Activated T-cell treated with anti-CD3 and anti-CD28 coated beads, Interleukin-2, amount 50 U/mL, for 24 hours (primary cell): ENCODE data around the gene PSG1.
"Not testable (repeated sequence)": the region's sequence is repeated elsewhere in the genome, so short reads cannot be mapped to it uniquely, and the experiment has no call there.

Experiments used
- DNase-seq: peaks from one replicate; pipeline ENCODE4 v3.0.0-alpha.2; 2020
- H3K27ac Mint-ChIP-seq: 2 replicates; pipeline ENCODE4 v1.8.0; 2020; ENCODE audit warnings: mild to moderate bottlenecking, mixed read lengths
- H3K27me3 Mint-ChIP-seq: 2 replicates; pipeline ENCODE4 v1.8.0; 2020; ENCODE audit warnings: mixed read lengths
- H3K36me3 Mint-ChIP-seq: 2 replicates; pipeline ENCODE4 v1.8.0; 2020; ENCODE audit warnings: low read depth, mixed read lengths
- H3K4me1 Mint-ChIP-seq: 2 replicates; pipeline ENCODE4 v1.8.0; 2020; ENCODE audit warnings: low read depth, mixed read lengths
- H3K4me3 Mint-ChIP-seq: 2 replicates; pipeline ENCODE4 v1.8.0; 2020; ENCODE audit warnings: mild to moderate bottlenecking, moderate library complexity, mixed read lengths
- H3K9me3 Mint-ChIP-seq: 2 replicates; pipeline ENCODE4 v1.8.0; 2020; ENCODE audit warnings: mixed read lengths

PSG1 gene

DNA sequence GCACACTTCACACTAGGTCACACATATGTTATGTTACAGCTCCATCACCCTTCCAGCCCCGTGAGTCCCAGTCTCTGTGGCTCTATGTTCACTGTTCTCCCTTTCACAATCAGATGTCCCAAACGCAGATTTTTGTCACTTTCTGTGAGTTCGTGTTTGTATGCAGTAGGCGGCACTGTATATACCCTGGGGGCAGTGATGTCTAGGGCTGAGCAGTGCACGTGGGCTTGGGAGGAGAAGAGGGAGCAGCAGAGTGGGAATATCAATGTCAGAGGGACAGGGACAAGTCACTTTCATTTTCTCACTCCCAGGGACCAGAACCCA, 22.0 kb downstream of the PSG1 start:
- no peak for DNase-seq
- no peaks in the 10 kb centered on the region for H3K36me3 Mint-ChIP-seq
- peaks cover 12% of the 10 kb centered on the region for H3K27me3 Mint-ChIP-seq
- H3K4me1 Mint-ChIP-seq, result no peaks in the 10 kb centered on the region
- no peaks in the 10 kb centered on the region for H3K9me3 Mint-ChIP-seq
- no peak overlapping the region for H3K27ac Mint-ChIP-seq
- no peak overlapping the region for H3K4me3 Mint-ChIP-seq

DNA sequence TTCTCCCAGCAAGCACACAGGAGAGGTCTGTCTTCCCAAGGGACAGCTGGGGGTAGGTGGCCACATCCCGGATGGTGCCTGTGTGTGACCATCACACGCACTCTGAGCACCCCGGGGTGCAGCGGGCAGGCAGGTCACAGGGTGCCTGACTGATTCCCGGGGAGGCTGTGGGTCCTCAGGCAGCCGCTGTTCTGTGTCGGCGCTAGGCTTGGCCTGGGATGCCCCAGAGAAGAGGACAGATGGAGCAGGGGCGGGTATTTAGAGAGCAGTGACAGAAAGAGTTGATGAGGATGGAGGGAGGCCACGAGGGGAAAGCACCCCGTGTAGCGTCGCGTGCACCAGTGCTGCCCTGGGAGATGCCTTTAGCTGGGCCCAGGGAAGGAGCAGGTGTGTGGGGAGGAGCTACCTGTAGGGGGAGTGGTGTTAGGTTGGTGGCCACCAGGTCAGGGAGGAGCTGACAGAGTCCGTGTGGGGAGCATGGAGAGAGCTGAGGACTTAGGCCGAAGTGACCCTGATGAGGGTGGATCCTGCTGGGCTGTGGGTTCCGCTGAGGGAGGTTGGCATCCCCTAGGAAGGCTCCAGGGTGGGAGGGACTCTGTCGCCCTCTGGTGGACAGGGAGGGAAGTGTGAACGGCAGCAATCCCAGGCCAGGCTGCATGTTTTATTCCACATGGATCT, 22.5 kb downstream of the PSG1 start:
- H3K36me3 Mint-ChIP-seq, H3K9me3 Mint-ChIP-seq, H3K4me1 Mint-ChIP-seq, H3K4me3 Mint-ChIP-seq, DNase-seq, H3K27ac Mint-ChIP-seq: not testable (repeated sequence)
- peaks cover 12% of the 10 kb centered on the region for H3K27me3 Mint-ChIP-seq

DNA sequence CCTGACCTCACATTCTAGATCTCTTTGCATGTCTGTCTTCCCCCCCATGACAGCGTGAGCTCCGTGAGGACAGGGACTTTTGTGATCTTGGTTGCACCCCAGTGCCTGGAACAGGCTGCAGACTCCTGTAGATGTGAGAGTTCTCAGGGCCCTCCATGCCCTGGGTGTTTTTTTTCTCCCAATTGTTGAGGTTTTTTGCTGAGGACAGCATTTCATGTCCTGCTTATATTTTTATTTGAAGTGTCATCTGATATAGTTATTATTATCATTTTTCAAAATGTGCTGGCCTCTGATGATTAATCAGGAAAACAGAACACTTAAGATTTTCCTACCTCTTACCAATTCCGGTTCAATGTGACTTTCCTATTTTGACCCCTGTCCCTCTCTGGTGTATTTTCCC, 24.8 kb downstream of the PSG1 start:
- DNase-seq, H3K4me1 Mint-ChIP-seq, H3K27ac Mint-ChIP-seq, H3K4me3 Mint-ChIP-seq, H3K36me3 Mint-ChIP-seq, H3K27me3 Mint-ChIP-seq, H3K9me3 Mint-ChIP-seq: not testable (repeated sequence)

DNA sequence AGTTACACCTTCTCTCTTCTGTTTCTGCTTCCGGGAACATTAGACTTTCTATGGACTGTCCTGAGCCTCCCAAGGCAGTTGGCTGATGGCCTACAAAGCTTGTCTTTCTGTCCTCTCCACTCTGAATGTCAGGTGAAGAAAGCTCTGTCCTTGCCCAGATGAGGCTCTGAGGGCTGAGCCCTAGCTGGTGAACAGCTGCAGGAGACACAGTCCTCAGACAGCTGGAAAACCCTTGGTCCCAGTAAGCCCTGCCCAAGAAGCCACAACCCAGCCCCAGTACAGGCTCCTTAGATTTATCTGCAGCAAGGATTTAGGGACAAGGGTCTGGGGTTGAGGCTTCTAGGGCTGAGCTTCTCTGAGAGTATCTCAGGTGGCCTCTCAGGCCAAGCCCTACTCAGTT, 26.3 kb downstream of the PSG1 start:
- H3K27me3 Mint-ChIP-seq, H3K36me3 Mint-ChIP-seq, H3K9me3 Mint-ChIP-seq, H3K4me1 Mint-ChIP-seq, H3K4me3 Mint-ChIP-seq, H3K27ac Mint-ChIP-seq, DNase-seq: not testable (repeated sequence)

DNA sequence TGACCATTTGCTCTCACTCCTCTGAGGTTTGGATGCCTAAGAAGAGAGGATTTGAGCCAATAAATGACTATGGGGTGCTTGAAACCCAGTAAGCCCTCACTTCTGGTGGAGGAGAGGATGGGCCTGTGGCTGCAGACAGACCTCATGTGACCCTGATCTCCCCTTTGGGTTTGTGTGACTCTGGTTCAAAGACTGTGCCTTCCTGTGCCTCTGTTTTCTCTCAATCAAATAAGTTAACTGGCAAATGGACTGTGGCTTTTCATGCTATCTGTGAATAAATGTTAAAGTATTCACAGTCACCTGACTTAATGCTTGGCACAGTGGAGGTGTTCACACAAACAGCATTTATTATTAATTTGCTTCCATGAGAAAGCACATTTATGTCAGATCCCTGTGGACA, 26.7 kb downstream of the PSG1 start:
- H3K27ac Mint-ChIP-seq, DNase-seq, H3K27me3 Mint-ChIP-seq, H3K36me3 Mint-ChIP-seq, H3K4me1 Mint-ChIP-seq, H3K4me3 Mint-ChIP-seq, H3K9me3 Mint-ChIP-seq: not testable (repeated sequence)

DNA sequence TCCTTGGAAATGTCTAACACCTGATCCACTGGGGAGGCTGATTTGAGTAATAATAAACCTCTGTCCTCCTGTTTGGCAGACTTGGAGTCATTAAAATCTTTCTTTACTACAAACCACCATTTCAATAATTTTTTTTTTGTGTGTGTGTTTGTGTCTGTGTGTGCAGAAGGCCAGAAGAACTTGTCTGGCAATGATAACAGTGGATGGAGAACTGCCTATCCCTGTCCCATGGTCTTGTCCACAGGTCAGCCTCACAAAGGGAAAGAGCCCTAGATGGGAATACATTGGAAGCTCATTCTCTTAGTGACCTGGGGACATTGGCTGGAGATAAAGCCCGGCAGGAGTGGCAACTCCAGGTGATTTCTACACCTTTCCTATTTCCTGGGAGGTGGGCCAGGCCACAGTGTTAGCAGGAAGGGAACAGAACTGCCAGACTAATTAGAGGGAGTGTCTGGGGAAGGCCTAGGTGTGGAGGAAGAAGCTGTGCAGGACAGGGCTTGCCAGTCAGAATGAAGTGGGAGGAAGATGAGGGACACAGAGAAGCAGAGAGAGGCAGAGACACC, 27.7 kb downstream of the PSG1 start:
- H3K27ac Mint-ChIP-seq, DNase-seq, H3K4me3 Mint-ChIP-seq, H3K36me3 Mint-ChIP-seq, H3K4me1 Mint-ChIP-seq, H3K27me3 Mint-ChIP-seq, H3K9me3 Mint-ChIP-seq: not testable (repeated sequence)

DNA sequence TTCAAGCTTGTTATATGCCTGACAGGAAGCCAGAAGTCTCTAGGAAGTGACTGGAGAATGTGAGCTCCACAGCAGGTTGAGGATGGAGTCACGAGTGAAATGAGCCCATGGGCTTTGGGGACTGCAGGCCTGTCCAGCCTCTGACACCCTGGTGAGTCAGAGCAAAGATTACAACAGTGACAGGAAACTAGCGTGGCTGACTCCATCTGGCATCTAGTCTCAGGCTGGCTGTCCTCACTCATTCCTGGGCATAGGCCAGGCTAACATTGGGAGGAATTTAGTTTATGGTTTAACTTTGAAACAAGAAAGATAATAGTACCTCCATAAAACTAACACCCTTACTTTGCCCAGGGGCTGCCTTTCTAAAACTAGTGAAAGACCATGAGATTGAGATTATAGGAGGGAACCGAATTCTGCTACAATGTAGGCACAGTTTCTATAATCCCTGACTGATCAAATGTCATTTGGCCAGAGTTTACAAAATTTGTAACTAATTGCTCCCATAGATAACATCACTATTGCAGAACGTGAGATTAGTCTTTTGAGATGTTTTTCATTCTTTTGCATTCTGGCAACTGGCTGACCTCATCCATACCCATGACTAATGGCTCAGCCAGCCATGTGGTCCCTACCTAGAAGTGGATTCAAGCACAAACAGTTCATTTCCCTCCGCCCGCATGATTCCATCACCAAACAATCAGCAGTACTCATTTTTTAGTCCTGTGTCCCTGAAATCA, 28.4 kb downstream of the PSG1 start:
- H3K27ac Mint-ChIP-seq, result no peak overlapping the region

DNA sequence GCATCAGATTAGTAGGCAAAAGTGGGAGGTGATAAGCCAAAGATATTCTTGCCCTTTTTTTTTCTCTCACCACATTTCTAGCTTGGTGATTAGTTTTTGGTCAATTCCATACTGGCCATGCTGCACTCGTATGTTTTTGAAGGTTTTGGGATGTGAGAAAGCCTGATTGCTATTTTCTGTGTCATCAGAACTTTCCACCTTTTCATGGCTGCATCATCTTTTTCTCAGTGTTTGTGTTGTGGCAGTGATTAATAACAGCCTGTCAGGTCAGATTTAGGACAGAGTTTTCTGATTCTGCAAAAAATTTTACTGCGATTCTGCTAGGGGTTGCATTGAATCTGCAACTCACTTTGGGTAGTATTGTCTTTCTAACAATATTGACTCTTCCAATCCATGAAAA, 32.9 kb downstream of the PSG1 start:
- no peaks in the 10 kb centered on the region for H3K4me1 Mint-ChIP-seq
- H3K27me3 Mint-ChIP-seq, result peaks cover 6% of the 10 kb centered on the region
- DNase-seq, result no peak
- no peaks in the 10 kb centered on the region for H3K36me3 Mint-ChIP-seq
- H3K4me3 Mint-ChIP-seq, result no peak overlapping the region
- H3K27ac Mint-ChIP-seq, result no peak overlapping the region
- no peaks in the 10 kb centered on the region for H3K9me3 Mint-ChIP-seq

More for the DNA sequence above, 28.4 kb downstream of the PSG1 start:
- Mint-ChIP-seq H3K4me1 (no peaks in the 10 kb centered on the region), H3K27me3 (peaks cover 4% of the 10 kb centered on the region), H3K4me3 (no peak overlapping the region), H3K9me3 (no peaks in the 10 kb centered on the region), H3K36me3 (no peaks in the 10 kb centered on the region)
- no peak for DNase-seq

DNA sequence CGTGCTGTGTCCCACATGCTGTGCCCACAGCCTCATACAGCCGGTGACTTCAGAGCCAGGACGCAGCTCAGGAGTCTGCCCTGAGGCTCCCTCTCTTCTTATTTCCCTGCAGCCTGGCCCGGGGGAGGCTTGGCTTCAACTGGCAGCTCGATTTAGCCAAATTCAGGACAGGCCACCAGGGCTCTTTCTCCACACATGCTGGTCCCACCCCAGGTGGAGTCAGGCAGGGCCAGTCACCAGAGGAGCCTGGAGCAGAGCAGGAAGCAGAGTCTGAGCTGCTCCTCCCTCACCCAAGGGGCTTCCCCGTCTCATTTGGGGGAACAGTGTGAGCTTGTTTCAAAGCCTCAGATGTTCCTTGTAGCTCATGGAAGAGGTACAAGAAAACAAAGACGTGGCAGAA, 35.9 kb downstream of the PSG1 start:
- not testable (repeated sequence) for H3K4me1 Mint-ChIP-seq, H3K36me3 Mint-ChIP-seq, H3K27ac Mint-ChIP-seq, H3K4me3 Mint-ChIP-seq, DNase-seq, H3K9me3 Mint-ChIP-seq
- H3K27me3 Mint-ChIP-seq, result peaks cover 26% of the 10 kb centered on the region

DNA sequence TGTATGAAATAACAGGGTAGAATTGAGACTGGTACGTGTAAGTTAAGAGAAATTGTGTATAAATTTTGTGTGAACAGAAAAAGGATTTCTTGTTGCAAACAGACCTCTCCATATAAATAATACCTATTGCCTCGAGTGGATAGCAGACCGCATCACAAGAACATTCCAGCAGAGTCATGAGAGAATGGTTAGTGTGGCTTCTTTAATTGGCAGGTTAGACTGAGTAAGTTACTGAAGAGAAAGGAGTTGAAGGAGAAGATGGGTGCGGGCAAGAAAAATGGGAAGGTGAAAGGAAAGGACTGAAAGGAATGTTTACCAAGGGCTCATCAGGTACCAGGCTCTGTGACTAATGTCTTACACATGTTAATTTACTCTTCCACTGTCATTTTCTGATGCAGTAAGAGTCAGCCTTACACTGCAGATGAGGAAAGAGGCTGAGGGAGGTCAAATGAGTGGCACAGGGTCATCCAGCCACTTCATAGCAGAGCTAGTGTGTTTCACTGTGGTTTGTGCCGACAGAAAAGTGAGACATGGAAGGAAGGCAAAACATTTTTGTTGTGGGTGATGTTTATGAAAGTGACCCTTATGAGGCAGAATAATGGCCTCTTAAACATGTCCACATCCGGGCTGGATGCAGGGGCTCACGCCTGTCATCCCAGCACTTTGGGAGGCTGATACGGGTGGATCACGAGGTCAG, 46.6 kb downstream of the PSG1 start:
- H3K4me1 Mint-ChIP-seq, H3K27ac Mint-ChIP-seq, H3K9me3 Mint-ChIP-seq, H3K36me3 Mint-ChIP-seq, H3K4me3 Mint-ChIP-seq, DNase-seq: not testable (repeated sequence)
- peaks cover 35% of the 10 kb centered on the region for H3K27me3 Mint-ChIP-seq

DNA sequence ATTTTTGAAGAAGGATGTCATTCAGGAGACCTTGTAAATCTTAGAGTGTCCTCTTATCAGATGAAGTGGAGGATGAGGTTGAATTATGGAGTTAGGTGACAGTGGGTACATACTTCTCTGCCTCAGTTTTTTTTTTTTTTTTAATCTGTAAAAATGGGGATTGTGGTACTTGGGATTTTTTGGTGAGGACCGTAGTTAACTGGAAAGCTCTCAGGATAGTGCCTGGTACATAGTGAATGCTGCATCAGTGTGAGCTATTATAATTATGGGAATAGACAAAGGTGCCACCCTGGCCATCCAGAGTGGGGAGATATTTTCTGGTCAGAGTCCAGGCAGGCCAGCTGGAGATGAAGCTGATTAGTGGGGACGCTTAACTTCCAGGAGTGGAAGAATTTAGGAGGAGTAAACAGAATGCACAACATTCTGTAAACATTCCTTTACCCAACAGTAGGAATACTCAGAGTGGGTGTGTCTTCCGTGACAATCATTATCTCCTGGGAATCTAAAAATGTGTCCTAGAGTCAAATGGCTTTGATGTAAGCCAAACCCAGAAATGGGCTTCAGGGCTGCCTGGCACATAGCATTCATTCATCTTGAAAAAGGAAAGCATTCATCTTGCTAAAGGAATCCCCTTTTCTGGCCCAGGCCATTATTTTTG, 47.4 kb downstream of the PSG1 start:
- DNase-seq, H3K4me1 Mint-ChIP-seq, H3K9me3 Mint-ChIP-seq, H3K4me3 Mint-ChIP-seq, H3K36me3 Mint-ChIP-seq, H3K27ac Mint-ChIP-seq: not testable (repeated sequence)
- H3K27me3 Mint-ChIP-seq, result peaks cover 35% of the 10 kb centered on the region

DNA sequence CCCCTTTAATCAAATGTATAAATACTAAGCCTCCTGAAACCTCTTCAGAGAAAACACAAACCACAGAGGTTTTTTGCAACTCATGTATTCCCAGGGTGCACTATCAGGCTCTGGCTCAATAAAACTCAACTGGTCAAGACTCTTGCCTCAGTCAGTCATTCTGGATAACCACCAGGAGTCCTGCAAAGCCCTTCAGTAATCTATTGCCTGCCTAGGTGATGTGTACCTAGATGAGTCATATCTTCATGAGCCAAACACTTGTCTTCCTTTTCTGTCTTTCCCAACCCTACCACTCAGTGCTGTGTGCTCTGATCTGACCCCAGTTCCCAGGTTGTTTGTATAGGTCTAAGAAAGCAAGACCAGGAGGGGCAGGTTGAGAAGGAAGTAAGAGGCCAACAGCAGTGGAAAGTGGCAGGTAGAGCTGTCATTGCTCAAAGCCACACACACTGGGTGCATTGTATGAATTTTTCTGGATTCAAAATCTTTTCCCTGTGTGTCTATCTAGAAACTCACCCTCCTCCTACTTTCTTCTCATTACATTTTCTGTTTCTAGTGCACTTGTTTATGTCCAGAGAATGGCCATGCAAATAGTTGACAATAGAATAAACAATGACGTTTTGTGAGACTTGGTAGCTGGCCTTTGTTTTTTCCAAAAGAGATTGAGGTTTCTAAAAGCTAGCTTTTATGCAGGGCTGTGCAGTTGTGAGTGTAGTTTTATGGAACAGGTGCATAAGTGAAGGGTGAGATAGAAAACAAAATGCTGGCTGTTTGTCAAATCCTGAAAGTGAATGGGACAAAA, 48.1 kb downstream of the PSG1 start:
- H3K27ac Mint-ChIP-seq, result no peak overlapping the region
- no peaks in the 10 kb centered on the region for H3K36me3 Mint-ChIP-seq
- DNase-seq, result no peak
- H3K27me3 Mint-ChIP-seq, result peaks cover 35% of the 10 kb centered on the region
- no peak overlapping the region for H3K4me3 Mint-ChIP-seq
- H3K9me3 Mint-ChIP-seq, result no peaks in the 10 kb centered on the region
- H3K4me1 Mint-ChIP-seq, result no peaks in the 10 kb centered on the region

DNA sequence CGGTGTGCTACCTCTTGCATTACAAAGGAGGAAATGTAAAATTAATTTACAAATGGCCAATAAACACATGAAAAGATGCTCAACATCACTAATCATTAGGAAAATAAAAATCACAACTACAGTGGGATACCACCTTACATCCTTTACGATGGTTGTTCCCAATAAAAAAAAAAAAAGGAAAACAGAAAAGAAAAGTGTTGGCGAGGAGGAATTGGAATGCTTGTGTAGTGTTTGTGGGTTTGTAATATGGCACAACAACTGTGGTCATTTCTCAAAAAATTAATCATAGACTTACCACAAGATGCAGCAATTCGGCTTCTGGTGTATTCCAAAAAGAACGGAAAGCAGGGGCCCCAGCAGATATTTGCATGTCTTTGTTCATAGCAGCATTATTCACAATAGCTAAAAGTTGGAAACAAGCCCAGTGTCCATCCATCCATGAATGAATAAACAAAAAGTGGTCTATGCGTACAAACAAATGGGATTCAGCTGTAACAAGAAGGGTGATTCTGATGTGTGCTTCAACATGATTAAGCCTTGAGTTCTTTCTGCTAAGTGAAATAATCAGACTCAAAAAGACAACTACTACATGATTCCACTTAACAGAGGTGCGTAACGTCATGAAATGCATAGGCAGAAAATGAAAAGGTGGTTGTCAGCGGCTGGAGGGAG, 58.1 kb downstream of the PSG1 start:
- H3K27me3 Mint-ChIP-seq, result peaks cover 28% of the 10 kb centered on the region
- H3K27ac Mint-ChIP-seq, DNase-seq, H3K4me3 Mint-ChIP-seq, H3K4me1 Mint-ChIP-seq, H3K9me3 Mint-ChIP-seq, H3K36me3 Mint-ChIP-seq: not testable (repeated sequence)
